K562 (cell line): ENCODE measurements around the gene GPR137C. TPM values are rescaled to one million over a fixed set of nuclear protein-coding genes. Genes with fewer than 3 reads are reported as not detected.

ENCODE experiments used
- EGR1 ChIP-seq: fragments of 450-650 bp; conservative IDR thresholded peaks from 2 replicates; pipeline ENCODE4 v1.6.1; 2017; ENCODE audit warnings: mild to moderate bottlenecking
- FOXJ3 ChIP-seq: sonication (generic); formaldehyde crosslinking; IDR thresholded peaks from 2 replicates; pipeline ENCODE4 v1.4.0; 2020; ENCODE audit warnings: mild to moderate bottlenecking, missing genetic modification reagents
- HOXB6 ChIP-seq: fragments of 250-450 bp; sonication (Bioruptor Pico); IDR thresholded peaks from 2 replicates; pipeline ENCODE4 v1.5.1; 2022; ENCODE audit warnings: mild to moderate bottlenecking, borderline replicate concordance
- HSF4 ChIP-seq: fragments of 250-450 bp; sonication (Bioruptor Pico); IDR thresholded peaks from 2 replicates; pipeline ENCODE4 v2.1.2; 2022; ENCODE audit warnings: mild to moderate bottlenecking, moderate library complexity, borderline replicate concordance
- POLR2H ChIP-seq: IDR thresholded peaks from 2 replicates; pipeline ENCODE4 v1.6.1; 2016; ENCODE audit warnings: missing genetic modification characterization, low read depth, mild to moderate bottlenecking, control low read depth, missing compliant biosample characterization, moderate library complexity
- SMAD4 ChIP-seq: fragments of 250-450 bp; sonication (Bioruptor Pico); conservative IDR thresholded peaks from 2 replicates; pipeline ENCODE4 v1.8.0; 2021; ENCODE audit warnings: inconsistent platforms, mild to moderate bottlenecking, moderate library complexity
- TAF1 ChIP-seq: IDR thresholded peaks from 2 replicates; pipeline ENCODE4 v1.6.1; 2011; ENCODE audit warnings: mild to moderate bottlenecking, low read length, moderate library complexity; ENCODE audit not compliant: insufficient read depth, control insufficient read depth, severe bottlenecking; ENCODE audit errors: extremely low read depth
- TARDBP ChIP-seq: fragments of 450-650 bp; IDR thresholded peaks from 2 replicates; pipeline ENCODE4 v1.6.1; 2016
- TBL1XR1 ChIP-seq, 2 experiments: IDR thresholded peaks; 2 replicates each; pipeline ENCODE4 v1.6.1; 2012; ENCODE audit warnings: improper control_type of control experiment in 2 of 2, low read length in 2 of 2, mild to moderate bottlenecking in 1 of 2
- polyA plus RNA-seq, 8 experiments: library from polyadenylated mRNA; depleted of rRNA in 4 of 8; stranded (reverse) in 5 of 8; unstranded in 3 of 8; fragments of >200 nt; fragmentation: Nextera tagmentation in 2 of 8; fragmentation: Illumina TruSeq in 1 of 8; extraction: Ambion mirVana in 2 of 8; extraction: Trizol in 1 of 8; gene quantifications; 2 replicates each; pipeline versions ENCODE4 v1.2.1 to v1.2.3, GENCODE V29; 2011 to 2014; ENCODE audit warnings: inconsistent platforms in 1 of 8, missing spikeins in 1 of 8
- total RNA-seq, 7 experiments: library from RNA; depleted of rRNA in 6 of 7; stranded (reverse); fragments of >200 nt in 6 of 7; fragmentation: Illumina TruSeq in 2 of 7; extraction: Trizol in 2 of 7; gene quantifications; 2 replicates each; pipeline versions ENCODE4 v1.2.1 to v1.2.3, GENCODE V29; 2011 to 2021; ENCODE audit warnings: low replicate concordance in 1 of 7
- TF ChIP-seq, protein P1 (sequence below): fragments of 450-650 bp; IDR thresholded peaks from 2 replicates; pipeline ENCODE4 v1.6.1; 2014; ENCODE audit warnings: low read depth, mild to moderate bottlenecking, moderate library complexity, borderline replicate concordance
- TF ChIP-seq, protein P2 (sequence below): fragments of 450-650 bp; formaldehyde crosslinking; IDR thresholded peaks from 2 replicates; pipeline ENCODE4 v1.4.0; 2022; ENCODE audit warnings: mild to moderate bottlenecking, moderate library complexity
- TF ChIP-seq, protein P3 (sequence below): fragments of 250-450 bp; sonication (Bioruptor Pico); IDR thresholded peaks from 2 replicates; pipeline ENCODE4 v1.8.0; 2021; ENCODE audit warnings: moderate library complexity, mild to moderate bottlenecking, inconsistent platforms
- TF ChIP-seq, protein P4 (sequence below): fragments of 450-650 bp; IDR thresholded peaks from 2 replicates; pipeline ENCODE4 v1.6.1; 2016; ENCODE audit warnings: antibody characterized with exemption
- TF ChIP-seq, protein P5 (sequence below): fragments of 150-350 bp; IDR thresholded peaks from 2 replicates; pipeline ENCODE4 v1.6.1; 2014; ENCODE audit warnings: low read depth, mild to moderate bottlenecking, low read length, borderline replicate concordance

Gene GPR137C
- total and polyA plus RNA-seq, 9 of the 15 experiments (the other 6 are each of a cell fraction or from before 2014, with no cell fraction given), result 0.03 to 0.31 (median 0.06) TPM; not detected in 4

DNA sequence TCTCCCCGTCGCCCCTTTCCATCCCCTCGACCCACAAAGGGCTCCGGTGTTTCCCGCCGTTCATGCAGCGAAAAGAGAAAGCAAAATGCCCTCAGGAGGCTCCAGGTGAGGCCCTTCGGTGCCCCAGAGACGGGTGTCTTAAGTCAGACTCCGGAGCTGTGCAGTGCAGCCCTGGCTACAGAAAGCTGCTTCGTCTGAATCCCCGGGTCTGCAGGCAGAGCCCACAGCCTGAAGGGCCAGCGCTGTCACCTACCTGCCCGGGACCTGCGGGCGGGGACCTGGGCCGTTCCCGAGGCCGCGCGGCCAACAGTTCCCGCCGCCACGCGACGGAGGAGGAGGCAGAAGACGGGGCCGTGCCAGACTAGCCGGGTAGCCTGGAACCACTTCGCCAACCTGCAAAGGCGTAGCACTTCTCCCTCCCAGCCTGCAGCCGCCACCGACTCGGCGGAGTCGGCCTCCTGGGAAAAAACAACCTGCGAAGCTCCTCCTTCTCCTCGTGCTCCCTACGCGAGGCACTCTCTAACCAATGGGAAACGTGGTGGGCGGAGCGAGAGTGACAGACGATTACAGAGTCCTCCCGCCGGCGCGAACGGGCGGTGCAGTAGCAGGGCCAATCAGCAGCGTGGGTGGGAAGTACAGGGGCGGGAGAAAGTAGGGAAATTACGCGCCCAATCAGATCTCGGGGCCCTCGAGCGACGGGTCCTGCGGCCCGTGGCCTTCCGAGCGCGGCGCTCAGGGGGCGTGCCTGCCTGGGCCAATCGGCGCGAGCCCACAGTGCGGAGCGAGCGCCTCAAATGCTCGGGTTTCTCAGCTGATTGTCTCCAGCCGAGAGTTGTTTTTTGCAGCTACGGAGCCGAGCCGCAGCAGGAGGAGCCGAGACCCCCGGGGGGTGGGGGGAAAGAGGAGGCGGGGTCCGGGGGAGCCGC, at the start of gene GPR137C, which contains the start of gene TXNDC16 (continued):
- no peak for TF ChIP-seq HOXB6
- TF ChIP-seq TARDBP, result no peak
- TF ChIP-seq, protein P1, sequence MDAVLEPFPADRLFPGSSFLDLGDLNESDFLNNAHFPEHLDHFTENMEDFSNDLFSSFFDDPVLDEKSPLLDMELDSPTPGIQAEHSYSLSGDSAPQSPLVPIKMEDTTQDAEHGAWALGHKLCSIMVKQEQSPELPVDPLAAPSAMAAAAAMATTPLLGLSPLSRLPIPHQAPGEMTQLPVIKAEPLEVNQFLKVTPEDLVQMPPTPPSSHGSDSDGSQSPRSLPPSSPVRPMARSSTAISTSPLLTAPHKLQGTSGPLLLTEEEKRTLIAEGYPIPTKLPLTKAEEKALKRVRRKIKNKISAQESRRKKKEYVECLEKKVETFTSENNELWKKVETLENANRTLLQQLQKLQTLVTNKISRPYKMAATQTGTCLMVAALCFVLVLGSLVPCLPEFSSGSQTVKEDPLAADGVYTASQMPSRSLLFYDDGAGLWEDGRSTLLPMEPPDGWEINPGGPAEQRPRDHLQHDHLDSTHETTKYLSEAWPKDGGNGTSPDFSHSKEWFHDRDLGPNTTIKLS, result no peak; the same call in 1 of the 2 replicates
- TF ChIP-seq EGR1, result 0 out of 2 replicates have a peak, but pooled peaks have one; percentile 33
- TF ChIP-seq, protein P2, sequence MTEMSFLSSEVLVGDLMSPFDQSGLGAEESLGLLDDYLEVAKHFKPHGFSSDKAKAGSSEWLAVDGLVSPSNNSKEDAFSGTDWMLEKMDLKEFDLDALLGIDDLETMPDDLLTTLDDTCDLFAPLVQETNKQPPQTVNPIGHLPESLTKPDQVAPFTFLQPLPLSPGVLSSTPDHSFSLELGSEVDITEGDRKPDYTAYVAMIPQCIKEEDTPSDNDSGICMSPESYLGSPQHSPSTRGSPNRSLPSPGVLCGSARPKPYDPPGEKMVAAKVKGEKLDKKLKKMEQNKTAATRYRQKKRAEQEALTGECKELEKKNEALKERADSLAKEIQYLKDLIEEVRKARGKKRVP (CRISPR knock-in tag), result no peak
- TF ChIP-seq, protein P3, sequence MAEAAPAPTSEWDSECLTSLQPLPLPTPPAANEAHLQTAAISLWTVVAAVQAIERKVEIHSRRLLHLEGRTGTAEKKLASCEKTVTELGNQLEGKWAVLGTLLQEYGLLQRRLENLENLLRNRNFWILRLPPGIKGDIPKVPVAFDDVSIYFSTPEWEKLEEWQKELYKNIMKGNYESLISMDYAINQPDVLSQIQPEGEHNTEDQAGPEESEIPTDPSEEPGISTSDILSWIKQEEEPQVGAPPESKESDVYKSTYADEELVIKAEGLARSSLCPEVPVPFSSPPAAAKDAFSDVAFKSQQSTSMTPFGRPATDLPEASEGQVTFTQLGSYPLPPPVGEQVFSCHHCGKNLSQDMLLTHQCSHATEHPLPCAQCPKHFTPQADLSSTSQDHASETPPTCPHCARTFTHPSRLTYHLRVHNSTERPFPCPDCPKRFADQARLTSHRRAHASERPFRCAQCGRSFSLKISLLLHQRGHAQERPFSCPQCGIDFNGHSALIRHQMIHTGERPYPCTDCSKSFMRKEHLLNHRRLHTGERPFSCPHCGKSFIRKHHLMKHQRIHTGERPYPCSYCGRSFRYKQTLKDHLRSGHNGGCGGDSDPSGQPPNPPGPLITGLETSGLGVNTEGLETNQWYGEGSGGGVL (CRISPR knock-in tag), result no peak
- no peak for TF ChIP-seq TBL1XR1 (IDR thresholded peaks at IDR 0.05; ENCODE audit: low read length in 2 of 2)
- TF ChIP-seq TAF1, result no peak
- TF ChIP-seq, protein P4, sequence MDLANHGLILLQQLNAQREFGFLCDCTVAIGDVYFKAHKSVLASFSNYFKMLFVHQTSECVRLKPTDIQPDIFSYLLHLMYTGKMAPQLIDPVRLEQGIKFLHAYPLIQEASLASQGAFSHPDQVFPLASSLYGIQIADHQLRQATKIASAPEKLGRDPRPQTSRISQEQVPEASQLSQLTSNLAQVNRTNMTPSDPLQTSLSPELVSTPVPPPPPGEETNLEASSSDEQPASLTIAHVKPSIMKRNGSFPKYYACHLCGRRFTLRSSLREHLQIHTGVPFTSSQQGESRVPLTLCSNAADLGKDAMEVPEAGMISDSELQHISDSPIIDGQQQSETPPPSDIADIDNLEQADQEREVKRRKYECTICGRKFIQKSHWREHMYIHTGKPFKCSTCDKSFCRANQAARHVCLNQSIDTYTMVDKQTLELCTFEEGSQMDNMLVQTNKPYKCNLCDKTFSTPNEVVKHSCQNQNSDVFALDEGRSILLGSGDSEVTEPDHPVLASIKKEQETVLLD, result no peak
- no peak for TF ChIP-seq HSF4 (CRISPR knock-in tag)
- TF ChIP-seq FOXJ3, result no peak
- TF ChIP-seq POLR2H (tag), result no peak
- TF ChIP-seq, protein P5, sequence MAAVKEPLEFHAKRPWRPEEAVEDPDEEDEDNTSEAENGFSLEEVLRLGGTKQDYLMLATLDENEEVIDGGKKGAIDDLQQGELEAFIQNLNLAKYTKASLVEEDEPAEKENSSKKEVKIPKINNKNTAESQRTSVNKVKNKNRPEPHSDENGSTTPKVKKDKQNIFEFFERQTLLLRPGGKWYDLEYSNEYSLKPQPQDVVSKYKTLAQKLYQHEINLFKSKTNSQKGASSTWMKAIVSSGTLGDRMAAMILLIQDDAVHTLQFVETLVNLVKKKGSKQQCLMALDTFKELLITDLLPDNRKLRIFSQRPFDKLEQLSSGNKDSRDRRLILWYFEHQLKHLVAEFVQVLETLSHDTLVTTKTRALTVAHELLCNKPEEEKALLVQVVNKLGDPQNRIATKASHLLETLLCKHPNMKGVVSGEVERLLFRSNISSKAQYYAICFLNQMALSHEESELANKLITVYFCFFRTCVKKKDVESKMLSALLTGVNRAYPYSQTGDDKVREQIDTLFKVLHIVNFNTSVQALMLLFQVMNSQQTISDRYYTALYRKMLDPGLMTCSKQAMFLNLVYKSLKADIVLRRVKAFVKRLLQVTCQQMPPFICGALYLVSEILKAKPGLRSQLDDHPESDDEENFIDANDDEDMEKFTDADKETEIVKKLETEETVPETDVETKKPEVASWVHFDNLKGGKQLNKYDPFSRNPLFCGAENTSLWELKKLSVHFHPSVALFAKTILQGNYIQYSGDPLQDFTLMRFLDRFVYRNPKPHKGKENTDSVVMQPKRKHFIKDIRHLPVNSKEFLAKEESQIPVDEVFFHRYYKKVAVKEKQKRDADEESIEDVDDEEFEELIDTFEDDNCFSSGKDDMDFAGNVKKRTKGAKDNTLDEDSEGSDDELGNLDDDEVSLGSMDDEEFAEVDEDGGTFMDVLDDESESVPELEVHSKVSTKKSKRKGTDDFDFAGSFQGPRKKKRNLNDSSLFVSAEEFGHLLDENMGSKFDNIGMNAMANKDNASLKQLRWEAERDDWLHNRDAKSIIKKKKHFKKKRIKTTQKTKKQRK, result peak; percentile 54; the same call in 1 of the 2 replicates
- no peak for TF ChIP-seq SMAD4 (CRISPR knock-in tag)
